K562 (cell line): ENCODE data around the gene KCNC3. TPM values are rescaled to one million over a fixed set of nuclear protein-coding genes. Genes with fewer than 3 reads are reported as not detected.

Source experiments
- CXXC5 ChIP-seq: fragments of 250-450 bp; sonication (Bioruptor Pico); IDR thresholded peaks from 2 replicates; pipeline ENCODE4 v1.8.0; 2022; ENCODE audit warnings: inconsistent platforms, mild to moderate bottlenecking, moderate library complexity
- E2F6 ChIP-seq, 2 experiments: IDR thresholded peaks; 2 replicates each; pipeline ENCODE4 v1.6.1; 2011; ENCODE audit warnings: borderline replicate concordance in 1 of 2, control low read depth in 1 of 2, low read depth in 1 of 2, low read length in 1 of 2, mild to moderate bottlenecking in 1 of 2, mixed read lengths in 1 of 2, moderate library complexity in 1 of 2; ENCODE audit not compliant: insufficient read depth in 1 of 2, insufficient read length in 1 of 2, poor library complexity in 1 of 2, severe bottlenecking in 1 of 2; ENCODE audit errors: extremely low read depth in 1 of 2
- ELF4 ChIP-seq: fragments of 450-650 bp; formaldehyde crosslinking; IDR thresholded peaks from 2 replicates; pipeline ENCODE4 v1.4.0; 2022; ENCODE audit warnings: missing genetic modification characterization
- KLF6 ChIP-seq: fragments of 250-450 bp; sonication (Bioruptor Pico); IDR thresholded peaks from 2 replicates; pipeline ENCODE4 v1.4.0; 2020; ENCODE audit warnings: mild to moderate bottlenecking, moderate library complexity, borderline replicate concordance
- NR4A1 ChIP-seq, 2 experiments: fragments of 250-450 bp in 1 of 2; fragments of 450-650 bp in 1 of 2; sonication (Bioruptor Pico) in 1 of 2; IDR thresholded peaks; 2 replicates each; pipeline versions ENCODE4 v1.4.0 to v1.6.1; 2016 to 2020; ENCODE audit warnings: mild to moderate bottlenecking in 2 of 2, missing compliant biosample characterization in 1 of 2, missing genetic modification characterization in 1 of 2, moderate library complexity in 1 of 2
- PHF8 ChIP-seq: fragments of 200-600 bp; sonication (generic); IDR thresholded peaks from 2 replicates; pipeline ENCODE4 v1.6.1; 2012; ENCODE audit warnings: mixed run types, mild to moderate bottlenecking, inconsistent platforms, low read length, moderate library complexity, borderline replicate concordance
- RAD21 ChIP-seq, 2 experiments: fragments of 250-450 bp in 1 of 2; fragments of 450-650 bp in 1 of 2; sonication (Bioruptor Pico) in 1 of 2; formaldehyde crosslinking in 1 of 2; IDR thresholded peaks in 1 of 2; conservative IDR thresholded peaks in 1 of 2; 2 replicates each; pipeline versions ENCODE4 v1.4.0 to v1.8.0; 2020 to 2022; ENCODE audit warnings: mild to moderate bottlenecking in 2 of 2, moderate library complexity in 1 of 2
- RBBP5 ChIP-seq: fragments of 200-600 bp; sonication (generic); IDR thresholded peaks from 2 replicates; pipeline ENCODE4 v1.6.1; 2012; ENCODE audit warnings: borderline replicate concordance, mild to moderate bottlenecking, low read length, control low read depth, inconsistent platforms; ENCODE audit not compliant: insufficient read depth, poor library complexity, severe bottlenecking
- RCOR1 ChIP-seq, 2 experiments: IDR thresholded peaks; 2 replicates each; pipeline ENCODE4 v1.6.1; 2012; ENCODE audit warnings: low read depth in 2 of 2, low read length in 2 of 2, borderline replicate concordance in 1 of 2, improper control_type of control experiment in 1 of 2
- RFX1 ChIP-seq: fragments of 450-650 bp; IDR thresholded peaks from 2 replicates; pipeline ENCODE4 v1.6.1; 2016; ENCODE audit warnings: mild to moderate bottlenecking, moderate library complexity
- SAFB ChIP-seq: fragments of 200-400 bp; formaldehyde crosslinking; IDR thresholded peaks from 2 replicates; pipeline ENCODE4 v1.6.1; 2017; ENCODE audit warnings: low read depth, low read length, borderline replicate concordance
- ZBTB34 ChIP-seq: fragments of 250-450 bp; sonication (Bioruptor Pico); IDR thresholded peaks from 2 replicates; pipeline ENCODE4 v1.8.0; 2021; ENCODE audit warnings: mild to moderate bottlenecking, moderate library complexity
- ZBTB7A ChIP-seq: IDR thresholded peaks from 2 replicates; pipeline ENCODE4 v1.6.1; 2011; ENCODE audit warnings: low read depth, mild to moderate bottlenecking, low read length, moderate library complexity, borderline replicate concordance; ENCODE audit not compliant: control insufficient read depth
- ZNF140 ChIP-seq: fragments of 250-450 bp; sonication (Bioruptor Pico); IDR thresholded peaks from 2 replicates; pipeline ENCODE4 v1.8.0; 2021; ENCODE audit warnings: moderate library complexity, mild to moderate bottlenecking, inconsistent platforms
- ZNF695 ChIP-seq: fragments of 450-650 bp; formaldehyde crosslinking; IDR thresholded peaks from 2 replicates; pipeline ENCODE4 v1.4.0; 2020; ENCODE audit warnings: mild to moderate bottlenecking, moderate library complexity
- ZZZ3 ChIP-seq: fragments of 450-650 bp; IDR thresholded peaks from 2 replicates; pipeline ENCODE4 v1.6.1; 2016; ENCODE audit warnings: antibody characterized with exemption, mild to moderate bottlenecking, moderate library complexity
- polyA plus RNA-seq, 8 experiments: library from polyadenylated mRNA; depleted of rRNA in 4 of 8; stranded (reverse) in 5 of 8; unstranded in 3 of 8; fragments of >200 nt; fragmentation: Nextera tagmentation in 2 of 8; fragmentation: Illumina TruSeq in 1 of 8; extraction: Ambion mirVana in 2 of 8; extraction: Trizol in 1 of 8; gene quantifications; 2 replicates each; pipeline versions ENCODE4 v1.2.1 to v1.2.3, GENCODE V29; 2011 to 2014; ENCODE audit warnings: inconsistent platforms in 1 of 8, missing spikeins in 1 of 8
- total RNA-seq, 7 experiments: library from RNA; depleted of rRNA in 6 of 7; stranded (reverse); fragments of >200 nt in 6 of 7; fragmentation: Illumina TruSeq in 2 of 7; extraction: Trizol in 2 of 7; gene quantifications; 2 replicates each; pipeline versions ENCODE4 v1.2.1 to v1.2.3, GENCODE V29; 2011 to 2021; ENCODE audit warnings: low replicate concordance in 1 of 7
- TF ChIP-seq, protein P1 (sequence below): fragments of 200-800 bp; sonication (Bioruptor generic); IDR thresholded peaks from 2 replicates; pipeline ENCODE4 v1.6.1; 2017; ENCODE audit warnings: missing genetic modification characterization, missing compliant biosample characterization
- TF ChIP-seq, protein P2 (sequence below): fragments of 450-650 bp; conservative IDR thresholded peaks from 2 replicates; pipeline ENCODE4 v1.6.1; 2016; ENCODE audit warnings: missing genetic modification characterization, low read depth, mild to moderate bottlenecking, control low read depth, missing compliant biosample characterization

Gene KCNC3
- total and polyA plus RNA-seq, 9 of the 15 experiments (the other 6 are each of a cell fraction or from before 2014, with no cell fraction given) = 0.03 to 26.2 (median 2.0) TPM

DNA sequence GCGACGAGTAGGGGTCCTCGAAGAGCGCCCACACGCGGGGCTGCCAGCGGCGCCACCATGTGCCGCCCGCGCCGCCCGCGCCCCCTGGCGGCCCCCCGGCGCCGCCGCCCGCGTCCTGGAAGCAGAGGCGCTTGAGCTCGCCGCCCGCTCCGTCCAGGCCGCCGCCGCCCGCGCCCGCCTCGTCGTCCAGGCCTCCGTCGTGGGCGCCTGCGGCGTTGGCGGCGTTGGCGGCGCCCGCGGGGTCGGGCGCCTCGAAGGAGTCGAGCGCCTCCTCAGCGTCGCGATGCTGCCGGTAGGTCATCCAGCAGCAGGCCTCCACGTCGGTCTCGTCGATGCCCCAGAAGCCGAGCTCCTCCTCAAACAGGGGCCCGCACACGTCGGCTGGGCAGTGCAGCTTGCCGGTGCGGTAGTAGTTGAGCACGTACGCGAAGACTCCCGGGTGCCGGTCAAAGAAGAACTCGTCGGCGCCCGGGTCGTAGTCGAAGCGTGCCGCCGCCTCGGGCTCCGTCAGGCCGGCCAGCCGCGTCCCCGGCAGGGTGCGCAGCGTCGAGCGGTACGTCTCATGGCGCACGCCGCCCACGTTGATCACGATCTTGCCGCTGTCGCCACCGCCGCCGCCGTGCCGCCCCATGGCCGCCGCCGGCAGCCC lies 829 bp downstream of the KCNC3 start (continued):
- TF ChIP-seq ELF4 (CRISPR knock-in tag) = no peak
- TF ChIP-seq E2F6 (IDR thresholded peaks at IDR 0.05; ENCODE audit: borderline replicate concordance in 1 of 2, extremely low read depth in 1 of 2, insufficient read depth in 1 of 2, insufficient read length in 1 of 2, low read depth in 1 of 2, low read length in 1 of 2, poor library complexity in 1 of 2, severe bottlenecking in 1 of 2) = peak; percentile 96 to 99
- peak; percentile 77; the same call in 1 of the 2 replicates for TF ChIP-seq ZBTB7A
- TF ChIP-seq RAD21 (CRISPR knock-in tag; conservative IDR thresholded peaks at IDR 0.05 in 1 of 2, IDR thresholded peaks at IDR 0.05 in 1 of 2) = peak in 1 of 2 experiments; percentile 45; a peak in 2 of 4 replicates
- TF ChIP-seq ZNF140 (CRISPR knock-in tag) = no peak
- no peak for TF ChIP-seq KLF6
- TF ChIP-seq ZBTB34 (CRISPR knock-in tag) = no peak
- TF ChIP-seq, protein P1, sequence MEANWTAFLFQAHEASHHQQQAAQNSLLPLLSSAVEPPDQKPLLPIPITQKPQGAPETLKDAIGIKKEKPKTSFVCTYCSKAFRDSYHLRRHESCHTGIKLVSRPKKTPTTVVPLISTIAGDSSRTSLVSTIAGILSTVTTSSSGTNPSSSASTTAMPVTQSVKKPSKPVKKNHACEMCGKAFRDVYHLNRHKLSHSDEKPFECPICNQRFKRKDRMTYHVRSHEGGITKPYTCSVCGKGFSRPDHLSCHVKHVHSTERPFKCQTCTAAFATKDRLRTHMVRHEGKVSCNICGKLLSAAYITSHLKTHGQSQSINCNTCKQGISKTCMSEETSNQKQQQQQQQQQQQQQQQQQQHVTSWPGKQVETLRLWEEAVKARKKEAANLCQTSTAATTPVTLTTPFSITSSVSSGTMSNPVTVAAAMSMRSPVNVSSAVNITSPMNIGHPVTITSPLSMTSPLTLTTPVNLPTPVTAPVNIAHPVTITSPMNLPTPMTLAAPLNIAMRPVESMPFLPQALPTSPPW (CRISPR knock-in tag) = no peak
- no peak for TF ChIP-seq RFX1
- TF ChIP-seq ZZZ3 = no peak
- TF ChIP-seq SAFB = no peak
- TF ChIP-seq RCOR1 (IDR thresholded peaks at IDR 0.05; ENCODE audit: borderline replicate concordance in 1 of 2, low read depth in 2 of 2, low read length in 2 of 2) = 0 out of 4 replicates have a peak, but pooled peaks of 1 of the 2 experiments have one; percentile 4
- TF ChIP-seq ZNF695 (CRISPR knock-in tag) = no peak
- no peak for TF ChIP-seq NR4A1 (CRISPR knock-in tag; IDR thresholded peaks at IDR 0.05)
- TF ChIP-seq NR4A1 (tag; IDR thresholded peaks at IDR 0.05) = 0 out of 2 replicates have a peak, but pooled peaks have one; percentile 47
- TF ChIP-seq PHF8 = peak; percentile 23; the same call in 1 of the 2 replicates
- TF ChIP-seq, protein P2, sequence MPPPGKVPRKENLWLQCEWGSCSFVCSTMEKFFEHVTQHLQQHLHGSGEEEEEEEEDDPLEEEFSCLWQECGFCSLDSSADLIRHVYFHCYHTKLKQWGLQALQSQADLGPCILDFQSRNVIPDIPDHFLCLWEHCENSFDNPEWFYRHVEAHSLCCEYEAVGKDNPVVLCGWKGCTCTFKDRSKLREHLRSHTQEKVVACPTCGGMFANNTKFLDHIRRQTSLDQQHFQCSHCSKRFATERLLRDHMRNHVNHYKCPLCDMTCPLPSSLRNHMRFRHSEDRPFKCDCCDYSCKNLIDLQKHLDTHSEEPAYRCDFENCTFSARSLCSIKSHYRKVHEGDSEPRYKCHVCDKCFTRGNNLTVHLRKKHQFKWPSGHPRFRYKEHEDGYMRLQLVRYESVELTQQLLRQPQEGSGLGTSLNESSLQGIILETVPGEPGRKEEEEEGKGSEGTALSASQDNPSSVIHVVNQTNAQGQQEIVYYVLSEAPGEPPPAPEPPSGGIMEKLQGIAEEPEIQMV (tag) = no peak
- peak; percentile 69 for TF ChIP-seq CXXC5
- peak; percentile 43 for TF ChIP-seq RBBP5
